PC-9 (cell line): ENCODE data around the gene IRF4.

ENCODE experiments used
- EZH2 ChIP-seq: fragments of 200-600 bp; sonication (generic); IDR thresholded peaks from 2 replicates; pipeline ENCODE4 v1.8.0; 2017; ENCODE audit warnings: antibody characterized with exemption, low read depth
- TF ChIP-seq, protein P1 (sequence below): fragments of 200-600 bp; sonication (generic); conservative IDR thresholded peaks from 2 replicates; pipeline ENCODE4 v1.6.1; 2017; ENCODE audit warnings: mixed run types, antibody characterized with exemption, mild to moderate bottlenecking, moderate library complexity

GRCh38 chr6:422433-423054, 31.0 kb downstream of the IRF4 start:
- TF ChIP-seq, protein P1, sequence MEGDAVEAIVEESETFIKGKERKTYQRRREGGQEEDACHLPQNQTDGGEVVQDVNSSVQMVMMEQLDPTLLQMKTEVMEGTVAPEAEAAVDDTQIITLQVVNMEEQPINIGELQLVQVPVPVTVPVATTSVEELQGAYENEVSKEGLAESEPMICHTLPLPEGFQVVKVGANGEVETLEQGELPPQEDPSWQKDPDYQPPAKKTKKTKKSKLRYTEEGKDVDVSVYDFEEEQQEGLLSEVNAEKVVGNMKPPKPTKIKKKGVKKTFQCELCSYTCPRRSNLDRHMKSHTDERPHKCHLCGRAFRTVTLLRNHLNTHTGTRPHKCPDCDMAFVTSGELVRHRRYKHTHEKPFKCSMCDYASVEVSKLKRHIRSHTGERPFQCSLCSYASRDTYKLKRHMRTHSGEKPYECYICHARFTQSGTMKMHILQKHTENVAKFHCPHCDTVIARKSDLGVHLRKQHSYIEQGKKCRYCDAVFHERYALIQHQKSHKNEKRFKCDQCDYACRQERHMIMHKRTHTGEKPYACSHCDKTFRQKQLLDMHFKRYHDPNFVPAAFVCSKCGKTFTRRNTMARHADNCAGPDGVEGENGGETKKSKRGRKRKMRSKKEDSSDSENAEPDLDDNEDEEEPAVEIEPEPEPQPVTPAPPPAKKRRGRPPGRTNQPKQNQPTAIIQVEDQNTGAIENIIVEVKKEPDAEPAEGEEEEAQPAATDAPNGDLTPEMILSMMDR = no peak
- TF ChIP-seq EZH2 = no peak
